GM12801 (cell line): ENCODE results near the gene TRPM4.

Source experiments
- CTCF ChIP-seq: IDR thresholded peaks from one replicate; pipeline ENCODE4 v1.5.1; 2011; ENCODE audit warnings: control low read depth; ENCODE audit not compliant: insufficient read length; ENCODE audit errors: extremely low read depth

TRPM4 gene

GRCh38 chr19:49194408-49194807 is 36.8 kb downstream of the TRPM4 start:
- no peak for TF ChIP-seq CTCF

DNA sequence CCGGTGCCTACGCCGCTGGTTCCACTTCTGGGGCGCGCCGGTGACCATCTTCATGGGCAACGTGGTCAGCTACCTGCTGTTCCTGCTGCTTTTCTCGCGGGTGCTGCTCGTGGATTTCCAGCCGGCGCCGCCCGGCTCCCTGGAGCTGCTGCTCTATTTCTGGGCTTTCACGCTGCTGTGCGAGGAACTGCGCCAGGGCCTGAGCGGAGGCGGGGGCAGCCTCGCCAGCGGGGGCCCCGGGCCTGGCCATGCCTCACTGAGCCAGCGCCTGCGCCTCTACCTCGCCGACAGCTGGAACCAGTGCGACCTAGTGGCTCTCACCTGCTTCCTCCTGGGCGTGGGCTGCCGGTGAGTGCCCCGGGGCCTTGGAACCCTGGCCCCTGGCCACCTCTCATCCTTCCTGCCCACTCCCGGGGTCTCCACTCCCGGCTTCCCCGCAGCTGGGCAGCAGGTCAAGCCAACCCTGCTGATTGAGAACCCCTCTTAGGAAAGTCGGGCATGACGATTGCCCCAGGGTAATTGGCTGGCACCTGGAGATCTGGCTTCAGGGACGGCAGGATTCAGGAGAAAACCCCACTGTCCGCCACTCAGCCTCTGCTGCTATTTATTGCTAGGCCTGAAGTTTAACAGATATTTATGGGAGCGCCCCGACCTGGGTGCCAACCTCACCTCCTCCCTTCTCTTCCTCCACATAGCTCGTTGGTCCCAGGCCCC is 39.1 kb downstream of the TRPM4 start:
- TF ChIP-seq CTCF = no peak

GRCh38 chr19:49200238-49200862 is 42.8 kb downstream of the TRPM4 start:
- no peak for TF ChIP-seq CTCF

- no peak for TF ChIP-seq CTCF
Observed at GRCh38 chr19:49201042-49201441, 43.5 kb downstream of the TRPM4 start.

DNA sequence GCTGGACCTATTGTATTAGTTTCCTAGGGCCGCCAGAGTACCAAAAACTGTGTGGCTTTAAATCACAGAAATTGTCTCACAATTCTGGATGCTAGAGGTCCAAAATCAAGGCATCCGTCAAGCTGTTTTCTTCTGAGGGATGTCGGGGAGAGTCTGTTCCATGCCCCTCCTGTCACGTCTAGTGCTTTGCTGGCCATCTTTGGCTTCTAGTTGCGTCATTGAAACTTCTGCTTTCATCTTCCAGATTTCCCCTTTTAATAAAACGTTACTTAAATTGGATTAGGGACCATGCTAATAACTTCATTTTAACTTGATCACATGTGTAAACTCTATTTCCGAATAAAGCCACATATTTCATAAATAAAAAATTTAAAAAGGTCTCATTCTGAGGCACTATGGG is 47.5 kb downstream of the TRPM4 start:
- no peak for TF ChIP-seq CTCF

DNA sequence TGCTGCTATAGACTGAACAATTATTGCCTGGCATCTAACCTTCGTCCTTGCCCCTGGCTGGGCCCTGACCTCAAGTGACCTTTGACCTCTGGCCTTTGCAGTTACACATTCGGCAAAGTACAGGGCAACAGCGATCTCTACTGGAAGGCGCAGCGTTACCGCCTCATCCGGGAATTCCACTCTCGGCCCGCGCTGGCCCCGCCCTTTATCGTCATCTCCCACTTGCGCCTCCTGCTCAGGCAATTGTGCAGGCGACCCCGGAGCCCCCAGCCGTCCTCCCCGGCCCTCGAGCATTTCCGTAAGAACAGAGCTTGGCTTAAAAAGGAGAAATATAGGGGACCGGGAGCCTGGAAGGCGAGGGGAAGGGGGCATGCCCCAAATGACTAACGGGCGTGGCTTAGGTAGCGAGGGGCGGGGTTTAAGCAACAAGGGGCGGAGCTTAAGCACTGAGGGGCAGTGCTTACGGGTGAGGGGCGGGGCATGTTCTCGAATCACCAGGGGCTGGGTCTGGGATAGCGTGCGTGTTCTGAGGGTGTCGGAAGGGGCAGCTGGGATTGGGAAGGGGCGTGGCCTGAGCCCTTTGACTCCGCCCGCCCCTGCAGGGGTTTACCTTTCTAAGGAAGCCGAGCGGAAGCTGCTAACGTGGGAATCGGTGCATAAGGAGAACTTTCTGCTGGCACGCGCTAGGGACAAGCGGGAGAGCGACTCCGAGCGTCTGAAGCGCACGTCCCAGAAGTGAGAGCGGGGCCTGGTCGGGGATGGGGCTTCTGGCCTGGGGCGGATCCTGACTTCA is 52.7 kb downstream of the TRPM4 start:
- TF ChIP-seq CTCF = no peak

- TF ChIP-seq CTCF = no peak
Observed at GRCh38 chr19:49210901-49211451, 53.4 kb downstream of the TRPM4 start.
